Panc1 (cell line): Measurements from ENCODE around the gene BICD1. TPM values are rescaled to one million over a fixed set of nuclear protein-coding genes. Genes with fewer than 3 reads are reported as not detected.

Experiments
- ATAC-seq: fragments of 200-7000 bp; cut with Tn5 transposase; 2 replicates; pipeline ENCODE4 v1.9.1; 2020; ENCODE audit warnings: mild to moderate bottlenecking, moderate library complexity
- BruUV-seq: library from RNA; stranded (reverse); fragments of 400-500 nt; replicated peaks from 2 replicates; lab custom pipeline; 2021; lab: Mats Ljungman, UMichigan
- CTCF ChIA-PET: fragments of 300-600 bp; sonication (Branson Sonifier 250); formaldehyde crosslinking; loops from one replicate; lab custom pipeline; 2022; ENCODE audit warnings: antibody characterized with exemption; lab: Charles Lee
- POLR2A ChIA-PET: fragments of 300-600 bp; sonication (Branson Sonifier 250); formaldehyde crosslinking; loops from one replicate; lab custom pipeline; 2022; ENCODE audit warnings: antibody characterized with exemption; lab: Charles Lee
- DNase-seq: peaks from one replicate; pipeline ENCODE4 v3.0.0-alpha.2; 2010; ENCODE audit warnings: low read depth, low spot score
- H3K27ac ChIP-seq: 2 replicates; pipeline ENCODE4 v1.5.1; 2011; ENCODE audit warnings: mild to moderate bottlenecking, low read length, inconsistent platforms
- H3K27me3 ChIP-seq: fragments of 200-500 bp; sonication (Bioruptor generic); 2 replicates; pipeline ENCODE4 v1.6.0; 2014; ENCODE audit warnings: low read length, inconsistent platforms; ENCODE audit not compliant: control insufficient read depth, insufficient read depth
- H3K36me3 ChIP-seq: fragments of 200-500 bp; sonication (Bioruptor generic); 2 replicates; pipeline ENCODE4 v1.5.1; 2014; ENCODE audit warnings: inconsistent platforms, mild to moderate bottlenecking, low read length, moderate library complexity; ENCODE audit not compliant: control insufficient read depth, insufficient read depth
- H3K4me1 ChIP-seq: 2 replicates; pipeline ENCODE4 v1.5.1; 2011; ENCODE audit warnings: inconsistent platforms, mild to moderate bottlenecking, low read length, moderate library complexity; ENCODE audit not compliant: control insufficient read depth, insufficient read depth
- H3K4me3 ChIP-seq, 2 experiments: 2 replicates each; pipeline ENCODE4 v1.5.1; 2011 to 2012; ENCODE audit warnings: low read depth in 2 of 2, low read length in 2 of 2, mild to moderate bottlenecking in 2 of 2, inconsistent platforms in 1 of 2, moderate library complexity in 1 of 2
- H3K9me3 ChIP-seq: fragments of 200-500 bp; sonication (Bioruptor generic); 2 replicates; pipeline ENCODE4 v1.5.1; 2014; ENCODE audit warnings: low read depth, mild to moderate bottlenecking, inconsistent platforms, low read length, moderate library complexity; ENCODE audit not compliant: control insufficient read depth, insufficient read depth
- POLR2AphosphoS5 ChIP-seq: IDR thresholded peaks from 2 replicates; pipeline ENCODE4 v1.6.1; 2012; ENCODE audit warnings: mild to moderate bottlenecking, low read depth, low read length, moderate library complexity
- SIN3A ChIP-seq: IDR thresholded peaks from 2 replicates; pipeline ENCODE4 v1.6.1; 2012; ENCODE audit warnings: low read depth, mild to moderate bottlenecking, low read length, moderate library complexity, borderline replicate concordance; ENCODE audit not compliant: insufficient read depth
- TCF7L2 ChIP-seq: IDR thresholded peaks from 2 replicates; pipeline ENCODE4 v1.6.1; 2011; ENCODE audit warnings: mild to moderate bottlenecking, low read depth, low read length, inconsistent platforms
- in situ Hi-C: cut with HindIII; loops from 2 replicates; pipeline ENCODE4 v1.10.0; 2016; ENCODE audit warnings: low sequenced_read_pairs, low pct_unique_long_range_greater_than_20kb
- intact Hi-C: fragments of 100-400 bp; cut with micrococcal nuclease; formaldehyde crosslinking; loops from one replicate; pipeline ENCODE4 v1.10.0; 2022; ENCODE audit not compliant: unreplicated experiment
- total RNA-seq: library from RNA; stranded (reverse); gene quantifications from one replicate; pipeline ENCODE4 v1.2.1, GENCODE V29; 2021; ENCODE audit not compliant: unreplicated experiment
- TF ChIP-seq, protein P1 (sequence below), 2 experiments: IDR thresholded peaks; 2 replicates each; pipeline ENCODE4 v1.6.1; 2011 to 2012; ENCODE audit warnings: low read depth in 2 of 2, control low read depth in 1 of 2, low read length in 1 of 2, mild to moderate bottlenecking in 1 of 2, moderate library complexity in 1 of 2; ENCODE audit not compliant: insufficient read depth in 1 of 2
- TF ChIP-seq, protein P2 (sequence below): fragments of 450-650 bp; IDR thresholded peaks from 2 replicates; pipeline ENCODE4 v1.5.1; 2017; ENCODE audit warnings: mild to moderate bottlenecking

BICD1 gene
- total RNA-seq, 1 experiment from 2014 or later = 40.0 TPM

DNA sequence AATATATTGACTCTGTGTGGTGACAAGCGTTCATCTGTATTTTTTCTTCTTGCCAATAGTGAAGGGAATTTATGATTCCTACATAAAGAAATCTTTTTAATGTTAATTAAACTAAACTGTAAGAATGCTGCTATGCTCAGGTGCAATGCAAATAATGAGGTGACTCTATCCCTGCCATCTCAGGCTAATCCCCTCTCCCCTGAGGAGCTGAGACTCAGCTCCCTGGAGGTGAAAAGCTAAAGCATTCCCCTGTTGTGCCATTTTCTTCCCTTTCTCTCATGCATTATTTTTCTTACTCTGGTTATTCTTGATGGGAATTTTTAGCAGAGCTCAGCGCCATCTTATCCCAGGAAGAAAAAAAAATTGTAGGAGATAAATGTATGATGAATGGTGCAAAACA lies 178.8 kb downstream of the BICD1 start:
- H3K4me3 ChIP-seq = no peak overlapping the region
- H3K36me3 ChIP-seq = no peaks in the 10 kb centered on the region
- H3K27ac ChIP-seq = no peak overlapping the region
- CTCF ChIA-PET = no interaction called here
- intact Hi-C loops (no loop called here), in situ Hi-C loops (no loop called here)
- H3K27me3 ChIP-seq = no peaks in the 10 kb centered on the region
- POLR2A ChIA-PET = interaction anchor here (0.7 kb wide), 1 partner anchor 44 kb away, joined by 3 read pairs; no protein-coding TSS in a partner anchor
- H3K9me3 ChIP-seq = no peaks in the 10 kb centered on the region
- no TSS peak for BruUV-seq
- TF ChIP-seq, protein P1, sequence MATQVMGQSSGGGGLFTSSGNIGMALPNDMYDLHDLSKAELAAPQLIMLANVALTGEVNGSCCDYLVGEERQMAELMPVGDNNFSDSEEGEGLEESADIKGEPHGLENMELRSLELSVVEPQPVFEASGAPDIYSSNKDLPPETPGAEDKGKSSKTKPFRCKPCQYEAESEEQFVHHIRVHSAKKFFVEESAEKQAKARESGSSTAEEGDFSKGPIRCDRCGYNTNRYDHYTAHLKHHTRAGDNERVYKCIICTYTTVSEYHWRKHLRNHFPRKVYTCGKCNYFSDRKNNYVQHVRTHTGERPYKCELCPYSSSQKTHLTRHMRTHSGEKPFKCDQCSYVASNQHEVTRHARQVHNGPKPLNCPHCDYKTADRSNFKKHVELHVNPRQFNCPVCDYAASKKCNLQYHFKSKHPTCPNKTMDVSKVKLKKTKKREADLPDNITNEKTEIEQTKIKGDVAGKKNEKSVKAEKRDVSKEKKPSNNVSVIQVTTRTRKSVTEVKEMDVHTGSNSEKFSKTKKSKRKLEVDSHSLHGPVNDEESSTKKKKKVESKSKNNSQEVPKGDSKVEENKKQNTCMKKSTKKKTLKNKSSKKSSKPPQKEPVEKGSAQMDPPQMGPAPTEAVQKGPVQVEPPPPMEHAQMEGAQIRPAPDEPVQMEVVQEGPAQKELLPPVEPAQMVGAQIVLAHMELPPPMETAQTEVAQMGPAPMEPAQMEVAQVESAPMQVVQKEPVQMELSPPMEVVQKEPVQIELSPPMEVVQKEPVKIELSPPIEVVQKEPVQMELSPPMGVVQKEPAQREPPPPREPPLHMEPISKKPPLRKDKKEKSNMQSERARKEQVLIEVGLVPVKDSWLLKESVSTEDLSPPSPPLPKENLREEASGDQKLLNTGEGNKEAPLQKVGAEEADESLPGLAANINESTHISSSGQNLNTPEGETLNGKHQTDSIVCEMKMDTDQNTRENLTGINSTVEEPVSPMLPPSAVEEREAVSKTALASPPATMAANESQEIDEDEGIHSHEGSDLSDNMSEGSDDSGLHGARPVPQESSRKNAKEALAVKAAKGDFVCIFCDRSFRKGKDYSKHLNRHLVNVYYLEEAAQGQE (IDR thresholded peaks at IDR 0.05; ENCODE audit: insufficient read depth in 1 of 2, low read depth in 2 of 2, low read length in 1 of 2) = no peak
- TF ChIP-seq SIN3A = no peak
- TF ChIP-seq, protein P2, sequence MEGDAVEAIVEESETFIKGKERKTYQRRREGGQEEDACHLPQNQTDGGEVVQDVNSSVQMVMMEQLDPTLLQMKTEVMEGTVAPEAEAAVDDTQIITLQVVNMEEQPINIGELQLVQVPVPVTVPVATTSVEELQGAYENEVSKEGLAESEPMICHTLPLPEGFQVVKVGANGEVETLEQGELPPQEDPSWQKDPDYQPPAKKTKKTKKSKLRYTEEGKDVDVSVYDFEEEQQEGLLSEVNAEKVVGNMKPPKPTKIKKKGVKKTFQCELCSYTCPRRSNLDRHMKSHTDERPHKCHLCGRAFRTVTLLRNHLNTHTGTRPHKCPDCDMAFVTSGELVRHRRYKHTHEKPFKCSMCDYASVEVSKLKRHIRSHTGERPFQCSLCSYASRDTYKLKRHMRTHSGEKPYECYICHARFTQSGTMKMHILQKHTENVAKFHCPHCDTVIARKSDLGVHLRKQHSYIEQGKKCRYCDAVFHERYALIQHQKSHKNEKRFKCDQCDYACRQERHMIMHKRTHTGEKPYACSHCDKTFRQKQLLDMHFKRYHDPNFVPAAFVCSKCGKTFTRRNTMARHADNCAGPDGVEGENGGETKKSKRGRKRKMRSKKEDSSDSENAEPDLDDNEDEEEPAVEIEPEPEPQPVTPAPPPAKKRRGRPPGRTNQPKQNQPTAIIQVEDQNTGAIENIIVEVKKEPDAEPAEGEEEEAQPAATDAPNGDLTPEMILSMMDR = no peak
- DNase-seq = no peak
- no peaks in the 10 kb centered on the region for H3K4me1 ChIP-seq
- no peak for ATAC-seq

DNA sequence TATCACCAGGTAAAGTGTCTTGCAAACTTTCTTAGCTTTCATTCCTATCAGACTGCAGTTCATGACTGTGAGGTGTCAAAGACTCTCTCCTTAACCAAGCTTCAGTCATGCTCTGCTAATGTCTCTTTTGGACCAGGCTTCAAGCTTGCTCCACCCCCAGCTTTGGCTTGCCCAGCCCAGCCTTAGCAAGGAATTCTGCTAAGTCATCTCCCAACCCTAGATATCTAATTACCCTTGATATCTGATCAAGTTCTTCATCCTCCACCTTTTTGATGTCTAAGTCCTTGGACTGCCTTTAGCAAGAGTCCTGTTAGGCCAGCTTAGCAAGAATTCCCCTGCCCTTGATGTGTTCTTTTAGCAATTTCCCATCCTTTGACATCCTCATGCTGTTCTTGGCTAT lies 183.8 kb downstream of the BICD1 start:
- ATAC-seq = no peak
- DNase-seq = no peak
- ChIA-PET POLR2A (no interaction called here), CTCF (interaction anchor here (1.5 kb wide), 1 partner anchor 22 kb away, joined by 4 read pairs; no protein-coding TSS in a partner anchor)
- no peak overlapping the region for H3K27ac ChIP-seq
- TF ChIP-seq, protein P2 = no peak
- TF ChIP-seq, protein P1 (IDR thresholded peaks at IDR 0.05; ENCODE audit: insufficient read depth in 1 of 2, low read depth in 2 of 2, low read length in 1 of 2) = no peak
- TF ChIP-seq TCF7L2 (no peak), POLR2AphosphoS5 (no peak), SIN3A (no peak)
- no peaks in the 10 kb centered on the region for H3K36me3 ChIP-seq
- H3K4me1 ChIP-seq = no peaks in the 10 kb centered on the region
- H3K9me3 ChIP-seq = no peaks in the 10 kb centered on the region
- intact Hi-C loops (no loop called here), in situ Hi-C loops (no loop called here)
- no peak overlapping the region for H3K4me3 ChIP-seq
- BruUV-seq = no TSS peak
- no peaks in the 10 kb centered on the region for H3K27me3 ChIP-seq
